Chondrocyte (in vitro differentiated cells): ENCODE measurements around the gene CACNB2. TPM values are rescaled to one million over a fixed set of nuclear protein-coding genes. Genes with fewer than 3 reads are reported as not detected.

ENCODE experiments used
- DNase-seq: peaks from one replicate; pipeline ENCODE4 v3.0.0; 2021; ENCODE audit warnings: mixed read lengths, low spot score
- H3K27ac Mint-ChIP-seq: one replicate; pipeline ENCODE4 v1.8.0; 2021; ENCODE audit warnings: mild to moderate bottlenecking, moderate library complexity, mixed read lengths; ENCODE audit not compliant: unreplicated experiment
- H3K27me3 Mint-ChIP-seq: 2 replicates; pipeline ENCODE4 v1.8.0; 2021; ENCODE audit warnings: low read depth, mixed read lengths
- H3K36me3 Mint-ChIP-seq: 2 replicates; pipeline ENCODE4 v1.8.0; 2021; ENCODE audit warnings: low read depth, mixed read lengths
- H3K4me1 Mint-ChIP-seq: 2 replicates; pipeline ENCODE4 v1.8.0; 2021; ENCODE audit warnings: low read depth, mild to moderate bottlenecking, mixed read lengths
- H3K4me3 Mint-ChIP-seq: one replicate; pipeline ENCODE4 v1.8.0; 2021; ENCODE audit warnings: mild to moderate bottlenecking, moderate library complexity, mixed read lengths; ENCODE audit not compliant: unreplicated experiment
- H3K9me3 Mint-ChIP-seq: 2 replicates; pipeline ENCODE4 v1.8.0; 2021; ENCODE audit warnings: low read depth, mixed read lengths
- CTCF ChIP-seq: fragments of 200-600 bp; sonication (generic); IDR thresholded peaks from 2 replicates; pipeline ENCODE4 v1.5.0; 2021; ENCODE audit warnings: antibody characterized with exemption, mild to moderate bottlenecking, moderate library complexity
- total RNA-seq: library from RNA; stranded (reverse); gene quantifications from 3 replicates; pipeline ENCODE4 v1.2.1, GENCODE V29; 2021

Gene CACNB2
- total RNA-seq, 1 donor from 2014 or later: 0.25 TPM

GRCh38 chr10:18312374-18313139 is 172.3 kb downstream of the CACNB2 start:
- H3K27me3 Mint-ChIP-seq: peaks cover 11% of the 10 kb centered on the region
- peaks cover 2% of the 10 kb centered on the region for H3K36me3 Mint-ChIP-seq
- H3K4me3 Mint-ChIP-seq: no peak overlapping the region
- no peak for DNase-seq
- H3K4me1 Mint-ChIP-seq: no peaks in the 10 kb centered on the region
- no peak overlapping the region for H3K27ac Mint-ChIP-seq
- H3K9me3 Mint-ChIP-seq: peaks cover 4% of the 10 kb centered on the region
- peak; percentile 65 for TF ChIP-seq CTCF

DNA sequence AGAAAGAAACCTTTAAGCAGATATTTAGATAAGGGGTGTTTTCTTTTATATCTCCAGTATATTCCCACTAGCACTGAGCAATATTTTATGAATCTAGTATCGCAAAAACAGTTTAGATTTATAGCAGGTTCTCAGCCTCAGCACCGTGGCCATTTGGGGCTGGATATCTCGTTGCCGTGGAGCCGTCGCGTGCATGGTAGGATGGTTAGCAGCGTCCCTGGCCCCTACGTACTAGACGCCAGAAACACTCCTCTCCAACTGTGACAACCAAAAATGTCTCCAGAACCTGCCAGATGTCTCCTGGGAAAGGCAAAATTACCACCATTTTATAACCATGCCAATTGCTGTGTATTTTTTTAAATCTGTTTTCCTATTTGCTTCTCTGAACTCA is 172.9 kb downstream of the CACNB2 start:
- H3K36me3 Mint-ChIP-seq: peaks cover 2% of the 10 kb centered on the region
- H3K4me1 Mint-ChIP-seq: no peaks in the 10 kb centered on the region
- H3K27ac Mint-ChIP-seq: no peak overlapping the region
- H3K27me3 Mint-ChIP-seq: peaks cover 11% of the 10 kb centered on the region
- no peak overlapping the region for H3K4me3 Mint-ChIP-seq
- TF ChIP-seq CTCF: no peak
- H3K9me3 Mint-ChIP-seq: peaks cover 4% of the 10 kb centered on the region
- DNase-seq: no peak

- Mint-ChIP-seq H3K9me3 (peaks cover 4% of the 10 kb centered on the region), H3K27me3 (peaks cover 11% of the 10 kb centered on the region), H3K27ac (no peak overlapping the region), H3K4me1 (no peaks in the 10 kb centered on the region), H3K4me3 (no peak overlapping the region), H3K36me3 (peaks cover 2% of the 10 kb centered on the region)
- no peak for DNase-seq
- TF ChIP-seq CTCF: no peak
Observed at GRCh38 chr10:18313626-18314025, 173.4 kb downstream of the CACNB2 start.

- Mint-ChIP-seq H3K4me3 (no peak overlapping the region), H3K27ac (no peak overlapping the region), H3K4me1 (no peaks in the 10 kb centered on the region), H3K27me3 (peaks cover 20% of the 10 kb centered on the region), H3K9me3 (peaks cover 14% of the 10 kb centered on the region), H3K36me3 (no peaks in the 10 kb centered on the region)
- TF ChIP-seq CTCF: no peak
- no peak for DNase-seq
Observed at GRCh38 chr10:18319628-18320027, 179.4 kb downstream of the CACNB2 start.

DNA sequence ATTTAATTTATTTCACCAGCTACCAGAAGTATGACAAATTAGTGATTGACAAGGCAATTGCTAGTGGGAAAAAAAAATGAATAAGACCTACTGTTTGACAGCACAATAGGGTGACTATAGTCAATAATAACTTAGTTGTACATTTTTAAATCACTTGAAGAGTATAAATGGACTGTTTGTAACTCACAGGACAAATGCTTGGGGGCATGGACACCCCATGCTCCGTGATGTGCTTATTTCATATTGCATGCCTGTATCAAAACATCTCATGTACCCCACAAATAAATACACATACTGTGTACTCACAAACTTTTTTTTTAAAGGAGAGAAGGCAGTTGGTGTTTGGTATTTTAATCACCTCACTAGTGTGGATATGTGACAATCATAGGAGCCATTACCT is 181.1 kb downstream of the CACNB2 start:
- Mint-ChIP-seq H3K27ac (no peak overlapping the region), H3K27me3 (peaks cover 20% of the 10 kb centered on the region), H3K4me1 (peaks cover 4% of the 10 kb centered on the region), H3K36me3 (no peaks in the 10 kb centered on the region), H3K9me3 (peaks cover 14% of the 10 kb centered on the region), H3K4me3 (no peak overlapping the region)
- no peak for TF ChIP-seq CTCF
- no peak for DNase-seq
